ENCODE measurements around the gene IFT43.

The IFT43 gene

GRCh38 chr14:75985618-75986438 lies at the start of gene IFT43:
TSS of gene IFT43 (plus strand) at chr14:75985763. CDS start at chr14:75985787, 24 bp downstream.
- H3K9ac ChIP-seq (ENCODE audit: low read length), result peak within 1 kb of the TSS; percentile 54
- peak within 1 kb of the TSS; percentile 83 for H3K27ac ChIP-seq (ENCODE audit: low read depth, low read length)
- no peaks in the 10 kb centered on the region for H3K9me3 ChIP-seq (ENCODE audit: low read length)
- H3K4me3 ChIP-seq (ENCODE audit: low read depth in 1 of 2, low read length in 2 of 2), result peak within 1 kb of the TSS; percentile 93 to 95
- peaks cover 18% of the 10 kb centered on the region for H3K4me1 ChIP-seq (ENCODE audit: insufficient read depth, low read length)
- no peaks in the 10 kb centered on the region for H3K27me3 ChIP-seq (ENCODE audit: control insufficient read depth in 1 of 2, insufficient read depth in 2 of 2, low read length in 2 of 2)
- peaks cover 16% of the 10 kb centered on the region for H3K36me3 ChIP-seq (ENCODE audit: insufficient read depth, low read length)

GRCh38 chr14:75939200-75939599 lies 46.4 kb upstream of the IFT43 start:
- no peaks in the 10 kb centered on the region for H3K9me3 ChIP-seq (ENCODE audit: low read length)
- no peaks in the 10 kb centered on the region for H3K27me3 ChIP-seq (ENCODE audit: control insufficient read depth in 1 of 2, insufficient read depth in 2 of 2, low read length in 2 of 2)
- H3K9ac ChIP-seq (ENCODE audit: low read length), result no peak overlapping the region
- H3K4me3 ChIP-seq (ENCODE audit: low read depth in 1 of 2, low read length in 2 of 2), result no peak overlapping the region
- no peaks in the 10 kb centered on the region for H3K36me3 ChIP-seq (ENCODE audit: insufficient read depth, low read length)
- no peaks in the 10 kb centered on the region for H3K4me1 ChIP-seq (ENCODE audit: insufficient read depth, low read length)
- H3K27ac ChIP-seq (ENCODE audit: low read depth, low read length), result no peak overlapping the region

- Histone ChIP-seq H3K4me1 (ENCODE audit: insufficient read depth, low read length) (no peaks in the 10 kb centered on the region), H3K27me3 (ENCODE audit: control insufficient read depth in 1 of 2, insufficient read depth in 2 of 2, low read length in 2 of 2) (no peaks in the 10 kb centered on the region), H3K9me3 (ENCODE audit: low read length) (no peaks in the 10 kb centered on the region), H3K9ac (ENCODE audit: low read length) (no peak overlapping the region), H3K36me3 (ENCODE audit: insufficient read depth, low read length) (no peaks in the 10 kb centered on the region), H3K27ac (ENCODE audit: low read depth, low read length) (no peak overlapping the region), H3K4me3 (ENCODE audit: low read depth in 1 of 2, low read length in 2 of 2) (no peak overlapping the region)
Measured at GRCh38 chr14:75941030-75941429, 44.5 kb upstream of the IFT43 start.

- Histone ChIP-seq H3K27me3 (ENCODE audit: control insufficient read depth in 1 of 2, insufficient read depth in 2 of 2, low read length in 2 of 2) (no peaks in the 10 kb centered on the region), H3K36me3 (ENCODE audit: insufficient read depth, low read length) (no peaks in the 10 kb centered on the region), H3K4me3 (ENCODE audit: low read depth in 1 of 2, low read length in 2 of 2) (no peak overlapping the region), H3K27ac (ENCODE audit: low read depth, low read length) (no peak overlapping the region), H3K9ac (ENCODE audit: low read length) (no peak overlapping the region), H3K4me1 (ENCODE audit: insufficient read depth, low read length) (no peaks in the 10 kb centered on the region), H3K9me3 (ENCODE audit: low read length) (no peaks in the 10 kb centered on the region)
Measured at GRCh38 chr14:75944607-75945241, 40.8 kb upstream of the IFT43 start.

- no peaks in the 10 kb centered on the region for H3K4me1 ChIP-seq (ENCODE audit: insufficient read depth, low read length)
- no peak overlapping the region for H3K27ac ChIP-seq (ENCODE audit: low read depth, low read length)
- no peaks in the 10 kb centered on the region for H3K9me3 ChIP-seq (ENCODE audit: low read length)
- no peak overlapping the region for H3K4me3 ChIP-seq (ENCODE audit: low read depth in 1 of 2, low read length in 2 of 2)
- no peaks in the 10 kb centered on the region for H3K27me3 ChIP-seq (ENCODE audit: control insufficient read depth in 1 of 2, insufficient read depth in 2 of 2, low read length in 2 of 2)
- no peaks in the 10 kb centered on the region for H3K36me3 ChIP-seq (ENCODE audit: insufficient read depth, low read length)
- no peak overlapping the region for H3K9ac ChIP-seq (ENCODE audit: low read length)
Measured at GRCh38 chr14:75946785-75947184, 38.8 kb upstream of the IFT43 start.

GRCh38 chr14:75952489-75952888 lies 33.1 kb upstream of the IFT43 start:
- H3K4me1 ChIP-seq (ENCODE audit: insufficient read depth, low read length), result no peaks in the 10 kb centered on the region
- H3K4me3 ChIP-seq (ENCODE audit: low read depth in 1 of 2, low read length in 2 of 2), result no peak overlapping the region
- no peaks in the 10 kb centered on the region for H3K27me3 ChIP-seq (ENCODE audit: control insufficient read depth in 1 of 2, insufficient read depth in 2 of 2, low read length in 2 of 2)
- no peaks in the 10 kb centered on the region for H3K36me3 ChIP-seq (ENCODE audit: insufficient read depth, low read length)
- H3K9ac ChIP-seq (ENCODE audit: low read length), result no peak overlapping the region
- H3K27ac ChIP-seq (ENCODE audit: low read depth, low read length), result no peak overlapping the region
- no peaks in the 10 kb centered on the region for H3K9me3 ChIP-seq (ENCODE audit: low read length)

- Histone ChIP-seq H3K4me1 (ENCODE audit: insufficient read depth, low read length) (no peaks in the 10 kb centered on the region), H3K27me3 (ENCODE audit: control insufficient read depth in 1 of 2, insufficient read depth in 2 of 2, low read length in 2 of 2) (no peaks in the 10 kb centered on the region), H3K4me3 (ENCODE audit: low read depth in 1 of 2, low read length in 2 of 2) (no peak overlapping the region), H3K36me3 (ENCODE audit: insufficient read depth, low read length) (peaks cover 35% of the 10 kb centered on the region), H3K27ac (ENCODE audit: low read depth, low read length) (no peak overlapping the region), H3K9me3 (ENCODE audit: low read length) (no peaks in the 10 kb centered on the region), H3K9ac (ENCODE audit: low read length) (no peak overlapping the region)
Measured at GRCh38 chr14:75959031-75959430, 26.5 kb upstream of the IFT43 start.

GRCh38 chr14:75960231-75960630 lies 25.3 kb upstream of the IFT43 start:
- H3K4me3 ChIP-seq (ENCODE audit: low read depth in 1 of 2, low read length in 2 of 2), result no peak overlapping the region
- H3K9me3 ChIP-seq (ENCODE audit: low read length), result no peaks in the 10 kb centered on the region
- no peaks in the 10 kb centered on the region for H3K4me1 ChIP-seq (ENCODE audit: insufficient read depth, low read length)
- H3K27ac ChIP-seq (ENCODE audit: low read depth, low read length), result no peak overlapping the region
- H3K36me3 ChIP-seq (ENCODE audit: insufficient read depth, low read length), result peaks cover 42% of the 10 kb centered on the region
- no peak overlapping the region for H3K9ac ChIP-seq (ENCODE audit: low read length)
- H3K27me3 ChIP-seq (ENCODE audit: control insufficient read depth in 1 of 2, insufficient read depth in 2 of 2, low read length in 2 of 2), result no peaks in the 10 kb centered on the region

GRCh38 chr14:75961662-75962061 lies 23.9 kb upstream of the IFT43 start:
- H3K4me1 ChIP-seq (ENCODE audit: insufficient read depth, low read length), result no peaks in the 10 kb centered on the region
- H3K9ac ChIP-seq (ENCODE audit: low read length), result no peak overlapping the region
- H3K4me3 ChIP-seq (ENCODE audit: low read depth in 1 of 2, low read length in 2 of 2), result no peak overlapping the region
- H3K27ac ChIP-seq (ENCODE audit: low read depth, low read length), result no peak overlapping the region
- H3K9me3 ChIP-seq (ENCODE audit: low read length), result no peaks in the 10 kb centered on the region
- peaks cover 56% of the 10 kb centered on the region for H3K36me3 ChIP-seq (ENCODE audit: insufficient read depth, low read length)
- no peaks in the 10 kb centered on the region for H3K27me3 ChIP-seq (ENCODE audit: control insufficient read depth in 1 of 2, insufficient read depth in 2 of 2, low read length in 2 of 2)

GRCh38 chr14:75967866-75968265 lies 17.7 kb upstream of the IFT43 start:
- H3K9ac ChIP-seq (ENCODE audit: low read length), result no peak overlapping the region

GRCh38 chr14:75968456-75968855 lies 17.1 kb upstream of the IFT43 start:
- no peak overlapping the region for H3K27ac ChIP-seq (ENCODE audit: low read depth, low read length)
- H3K9me3 ChIP-seq (ENCODE audit: low read length), result no peaks in the 10 kb centered on the region
- no peak overlapping the region for H3K9ac ChIP-seq (ENCODE audit: low read length)
- H3K4me1 ChIP-seq (ENCODE audit: insufficient read depth, low read length), result no peaks in the 10 kb centered on the region
- no peaks in the 10 kb centered on the region for H3K27me3 ChIP-seq (ENCODE audit: control insufficient read depth in 1 of 2, insufficient read depth in 2 of 2, low read length in 2 of 2)
- H3K36me3 ChIP-seq (ENCODE audit: insufficient read depth, low read length), result peaks cover 34% of the 10 kb centered on the region
- H3K4me3 ChIP-seq (ENCODE audit: low read depth in 1 of 2, low read length in 2 of 2), result no peak overlapping the region

More at GRCh38 chr14:75967866-75968265, 17.7 kb upstream of the IFT43 start:
- no peaks in the 10 kb centered on the region for H3K4me1 ChIP-seq (ENCODE audit: insufficient read depth, low read length)
- H3K27ac ChIP-seq (ENCODE audit: low read depth, low read length), result no peak overlapping the region
- H3K27me3 ChIP-seq (ENCODE audit: control insufficient read depth in 1 of 2, insufficient read depth in 2 of 2, low read length in 2 of 2), result no peaks in the 10 kb centered on the region
- no peaks in the 10 kb centered on the region for H3K9me3 ChIP-seq (ENCODE audit: low read length)
- peaks cover 40% of the 10 kb centered on the region for H3K36me3 ChIP-seq (ENCODE audit: insufficient read depth, low read length)
- no peak overlapping the region for H3K4me3 ChIP-seq (ENCODE audit: low read depth in 1 of 2, low read length in 2 of 2)
